GM18505 (cell line): Measurements from ENCODE around the gene SIL1.

Experiments used
- ATAC-seq: cut with Tn5 transposase; IDR thresholded peaks from one replicate; pipeline ENCODE4 v1.9.1; 2021; ENCODE audit not compliant: unreplicated experiment
- POLR2A ChIP-seq: IDR thresholded peaks from 4 replicates; pipeline ENCODE4 v1.6.1; 2011; ENCODE audit warnings: borderline replicate concordance; ENCODE audit not compliant: insufficient read depth, insufficient read length; ENCODE audit errors: extremely low read depth

The SIL1 gene

DNA sequence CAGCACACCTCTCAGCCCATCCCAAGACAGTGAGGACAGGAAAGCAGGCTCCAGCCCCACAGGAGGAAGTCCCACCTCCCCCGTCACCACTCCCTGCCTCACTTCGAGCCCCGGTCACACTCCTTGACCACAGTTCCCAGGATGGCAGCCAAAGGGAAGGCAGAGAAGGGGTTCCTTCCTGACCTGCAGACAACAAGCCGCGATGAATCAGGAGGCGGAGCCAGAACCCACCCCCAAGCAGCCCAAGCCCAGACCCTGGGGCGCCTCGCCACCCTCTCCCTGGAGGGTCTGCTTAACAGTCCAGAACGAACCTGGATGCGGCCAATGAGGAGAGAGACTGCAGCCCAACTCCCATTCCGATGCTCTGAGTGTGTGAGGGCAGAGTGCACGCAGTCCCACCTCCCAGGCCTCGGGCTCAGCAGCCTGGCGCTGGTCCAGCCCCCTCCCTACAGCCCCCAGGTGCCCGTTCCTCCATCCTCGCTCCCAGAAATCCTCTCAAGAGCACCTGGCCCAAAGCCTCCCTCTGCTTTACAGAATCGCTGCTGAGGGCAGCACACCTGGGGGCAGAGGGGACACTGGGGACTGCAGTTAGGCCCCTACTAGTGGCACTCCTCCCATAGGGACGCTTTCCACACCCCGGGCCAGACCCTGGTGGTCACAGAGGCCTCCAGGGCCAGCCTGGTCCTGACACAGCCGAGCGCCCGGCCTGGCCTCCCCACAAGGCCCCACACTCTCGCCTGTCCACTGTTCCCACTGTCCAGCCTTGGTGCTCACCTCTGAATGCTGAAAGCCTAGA is 253.4 kb downstream of the SIL1 start:
- no peak for TF ChIP-seq POLR2A
- ATAC-seq, result no peak

DNA sequence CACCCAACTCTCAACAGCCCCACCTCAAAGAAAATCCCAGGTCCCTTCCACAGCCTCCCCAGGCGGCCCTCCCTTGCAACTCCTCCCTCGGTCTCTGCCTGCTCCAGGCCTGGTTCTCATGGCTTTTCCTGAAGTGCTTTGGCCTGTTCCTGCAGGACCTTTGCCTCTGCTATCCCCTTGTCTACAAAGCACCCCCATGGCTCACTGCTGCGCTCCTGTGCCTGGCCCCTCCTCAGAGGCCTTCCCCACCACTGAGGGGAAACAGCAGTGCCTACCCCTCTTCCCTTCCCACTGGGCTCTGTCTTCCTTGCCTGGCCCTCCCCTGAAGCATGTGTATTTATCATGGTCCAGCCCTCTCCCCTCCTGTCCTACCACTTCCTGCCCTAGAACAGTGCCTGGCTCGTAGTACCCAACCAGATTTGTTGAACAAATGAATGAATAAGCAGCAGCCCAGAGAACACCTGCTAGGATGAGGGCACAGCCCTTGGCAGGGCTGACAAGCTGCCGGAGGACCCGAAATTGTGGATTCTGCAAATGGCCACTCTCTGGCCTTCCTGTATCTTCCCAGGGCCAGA is 254.5 kb downstream of the SIL1 start:
- ATAC-seq, result no peak

DNA sequence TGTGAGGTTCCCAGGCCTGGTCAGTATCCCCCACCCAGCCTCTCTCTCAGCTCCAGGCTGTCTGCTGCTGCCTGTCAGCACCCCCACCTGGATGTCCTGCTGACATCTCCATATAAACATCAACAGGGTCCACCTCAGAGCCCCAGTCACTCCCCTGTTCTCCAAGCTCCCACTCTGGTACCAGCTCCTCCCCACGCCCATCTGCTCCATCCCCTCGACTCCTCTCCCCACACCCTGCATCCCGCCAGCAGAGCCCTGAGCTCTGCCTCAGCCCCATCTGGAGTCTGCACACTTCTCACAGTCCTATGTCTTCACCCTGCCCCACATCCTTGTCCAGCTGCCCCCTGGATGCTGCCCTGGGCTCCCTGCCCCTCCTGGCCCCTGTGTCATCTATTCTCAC is 255.3 kb downstream of the SIL1 start:
- no peak for ATAC-seq
- no peak for TF ChIP-seq POLR2A

More for the DNA sequence above, 254.5 kb downstream of the SIL1 start:
- no peak for TF ChIP-seq POLR2A

DNA sequence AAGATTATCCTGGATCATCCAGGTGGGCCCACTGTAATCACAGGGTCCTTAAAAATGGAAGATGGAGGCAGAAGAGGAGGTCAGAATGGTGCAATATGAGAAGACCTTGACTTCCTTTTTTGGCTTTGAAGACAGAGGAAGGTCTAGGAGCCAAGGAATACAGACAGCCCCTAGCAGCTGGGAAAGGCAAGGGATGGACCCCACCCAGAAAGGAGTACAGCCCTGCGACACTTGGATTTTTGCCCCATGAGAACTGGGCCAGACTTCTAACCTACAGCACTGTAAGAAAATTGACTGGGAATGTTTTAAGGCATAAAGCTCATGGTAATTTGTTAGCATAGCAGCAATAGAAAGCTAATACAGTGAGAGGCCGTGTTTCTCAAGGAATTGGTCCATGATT is 256.1 kb downstream of the SIL1 start:
- no peak for TF ChIP-seq POLR2A
- no peak for ATAC-seq

DNA sequence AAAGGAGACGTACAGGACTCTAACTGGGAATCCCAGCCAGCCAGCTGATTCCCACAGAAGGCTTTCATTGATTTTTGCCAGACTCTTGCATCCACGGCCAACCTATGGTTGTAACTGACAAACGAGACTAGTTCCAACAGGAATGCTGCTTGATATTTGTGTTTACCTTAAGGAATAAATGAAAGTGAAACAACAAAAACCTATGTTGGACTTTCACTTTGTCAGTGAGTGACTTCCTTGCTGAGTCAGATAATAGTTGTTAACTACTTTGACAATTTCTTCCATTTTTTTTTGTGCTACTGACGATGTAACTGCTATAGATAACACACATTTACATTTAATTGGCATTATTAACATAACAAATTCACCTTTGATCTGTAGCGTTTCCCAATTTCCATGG is 259.6 kb downstream of the SIL1 start:
- ATAC-seq, result no peak
- no peak for TF ChIP-seq POLR2A

DNA sequence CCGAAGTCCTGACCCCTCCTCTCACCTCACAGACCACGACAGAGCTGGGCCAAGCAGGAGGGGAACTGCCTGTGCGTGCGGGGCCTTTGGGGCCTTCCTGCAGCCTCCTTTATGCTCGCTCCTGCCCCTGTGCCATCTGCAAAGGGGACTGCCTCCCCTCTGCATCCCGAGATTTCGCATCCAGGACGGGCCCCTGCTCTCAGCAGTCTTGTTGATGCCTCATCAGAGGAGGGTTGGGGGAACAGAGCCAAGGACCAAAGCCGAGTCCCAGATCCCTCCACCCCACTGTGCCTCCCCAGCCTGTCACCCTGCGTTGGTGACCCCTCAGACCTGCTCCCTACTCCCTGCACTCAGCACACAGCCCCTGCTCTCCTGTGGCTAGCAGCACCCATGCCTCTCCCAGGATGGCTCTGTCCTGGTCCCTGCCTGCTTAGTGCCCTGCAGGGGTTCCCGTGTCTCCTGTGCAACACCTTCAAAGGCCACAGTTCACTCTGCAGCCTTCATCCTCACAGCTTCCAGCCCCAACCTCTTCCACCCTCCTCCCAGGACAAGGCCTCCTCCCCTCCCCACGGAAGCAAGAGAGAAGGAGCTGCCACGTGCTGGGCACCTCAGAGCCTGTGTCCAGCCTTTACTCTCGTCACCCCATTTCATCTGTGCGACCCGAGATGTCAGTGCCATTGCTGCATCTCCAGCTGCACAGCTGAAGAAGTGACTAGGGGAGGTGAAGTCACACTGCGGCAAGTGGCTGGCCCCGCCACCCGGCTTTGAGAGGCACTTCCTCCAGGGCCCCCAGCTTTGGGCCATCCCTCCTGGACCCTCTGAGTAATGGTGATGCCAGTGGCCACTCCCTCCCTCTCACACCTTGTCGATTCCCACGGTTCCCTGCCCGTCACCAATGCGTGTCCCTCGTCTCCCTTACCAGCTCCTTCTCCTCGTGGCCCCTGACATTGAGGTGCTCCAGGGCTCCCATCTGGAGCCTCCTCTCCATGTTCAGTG is 260.5 kb downstream of the SIL1 start:
- TF ChIP-seq POLR2A, result peak; percentile 27
- no peak for ATAC-seq

DNA sequence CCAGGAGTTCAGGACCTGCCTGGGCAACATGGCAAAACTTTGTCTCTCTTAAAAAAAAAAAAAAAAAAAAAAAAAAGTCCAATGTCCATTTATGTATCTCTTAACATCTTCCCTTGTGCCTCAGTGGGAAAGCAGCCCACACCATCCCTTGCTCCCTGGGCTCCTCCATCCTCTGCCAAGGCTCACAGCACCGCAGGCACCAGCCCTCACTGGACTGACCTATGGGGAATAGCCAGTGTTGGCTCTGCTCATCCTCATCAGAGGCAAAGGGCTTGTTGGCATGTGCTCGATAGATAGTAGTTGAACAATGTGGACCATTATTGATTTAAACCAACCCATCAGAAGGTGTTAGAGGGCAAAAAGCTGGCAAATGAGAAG is 261.2 kb downstream of the SIL1 start:
- ATAC-seq, result no peak
- TF ChIP-seq POLR2A, result no peak

DNA sequence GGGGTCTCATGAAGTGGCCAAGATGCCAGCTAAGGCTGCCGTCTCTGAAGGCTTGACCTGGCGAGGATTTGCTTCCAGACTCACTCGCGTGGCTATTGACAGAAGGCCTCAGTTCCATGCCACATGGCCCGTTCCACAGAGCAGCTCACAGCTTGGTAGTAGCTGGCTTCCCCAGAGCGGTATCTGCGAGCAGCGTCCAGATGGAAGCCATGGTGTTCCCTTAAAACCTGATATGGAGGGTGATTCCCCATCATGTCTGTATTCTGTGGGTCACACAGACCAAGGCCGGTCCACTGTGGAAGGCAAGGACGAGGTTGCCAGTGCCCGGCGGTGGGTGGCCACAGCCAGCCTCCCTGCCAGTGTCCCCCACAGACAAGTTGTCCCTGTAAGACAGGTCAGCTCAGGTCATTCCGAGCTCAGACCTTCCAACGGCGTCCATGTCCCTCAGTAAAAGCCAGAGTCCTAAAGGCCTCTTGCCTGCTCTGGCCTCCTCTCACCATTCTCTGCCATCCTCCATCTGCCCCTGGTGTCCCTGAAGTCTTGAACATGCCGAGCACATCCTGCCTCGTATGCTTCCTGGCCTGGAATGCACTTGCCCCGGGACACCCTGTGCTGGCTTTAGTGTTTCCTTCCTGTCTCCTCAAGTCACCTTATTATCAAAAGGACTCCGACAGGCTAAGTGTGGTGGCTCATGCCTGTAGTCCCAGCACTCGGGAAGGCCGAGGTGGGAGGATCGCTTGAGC is 261.8 kb downstream of the SIL1 start:
- TF ChIP-seq POLR2A, result peak; percentile 27
- no peak for ATAC-seq

DNA sequence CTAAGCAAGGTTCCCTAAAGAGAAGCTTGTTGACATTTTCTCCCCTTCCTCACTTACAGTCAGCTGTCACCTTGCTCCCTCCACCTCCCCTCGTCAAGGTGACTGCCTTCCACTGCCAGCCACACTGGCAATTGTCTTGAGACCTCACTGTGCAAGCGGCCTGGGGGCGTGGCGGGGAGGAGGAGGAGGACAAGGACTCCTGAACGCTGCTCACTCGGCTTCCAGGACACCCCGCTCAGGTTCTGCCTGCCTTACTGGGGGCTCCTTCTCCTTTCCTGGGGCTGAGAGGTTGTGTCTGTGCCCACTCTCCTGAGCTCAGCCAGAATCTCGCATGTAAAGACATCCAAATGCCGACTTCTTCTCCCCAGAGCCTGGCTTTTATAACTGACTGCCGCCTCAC is 262.7 kb downstream of the SIL1 start:
- no peak for TF ChIP-seq POLR2A
- no peak for ATAC-seq

DNA sequence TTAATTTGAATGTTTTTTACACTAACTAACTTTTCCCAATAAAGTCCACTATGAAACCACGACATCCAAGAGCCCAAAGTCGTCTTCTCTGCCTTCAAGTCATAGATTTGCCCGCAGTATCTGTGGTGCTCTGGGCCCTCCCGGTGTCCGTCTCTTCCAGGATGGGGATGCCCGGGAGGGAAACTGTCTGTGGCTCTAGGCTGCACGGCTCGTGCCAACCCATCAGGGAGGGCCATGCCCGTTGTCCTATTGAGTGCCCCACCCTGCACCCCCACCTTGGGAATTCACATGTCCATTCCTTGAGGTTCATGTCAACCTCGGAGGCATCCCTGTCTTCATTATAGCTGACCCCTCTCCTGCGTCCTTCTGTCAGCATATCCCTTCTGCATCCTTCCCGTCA is 263.2 kb downstream of the SIL1 start:
- no peak for TF ChIP-seq POLR2A
- ATAC-seq, result no peak

DNA sequence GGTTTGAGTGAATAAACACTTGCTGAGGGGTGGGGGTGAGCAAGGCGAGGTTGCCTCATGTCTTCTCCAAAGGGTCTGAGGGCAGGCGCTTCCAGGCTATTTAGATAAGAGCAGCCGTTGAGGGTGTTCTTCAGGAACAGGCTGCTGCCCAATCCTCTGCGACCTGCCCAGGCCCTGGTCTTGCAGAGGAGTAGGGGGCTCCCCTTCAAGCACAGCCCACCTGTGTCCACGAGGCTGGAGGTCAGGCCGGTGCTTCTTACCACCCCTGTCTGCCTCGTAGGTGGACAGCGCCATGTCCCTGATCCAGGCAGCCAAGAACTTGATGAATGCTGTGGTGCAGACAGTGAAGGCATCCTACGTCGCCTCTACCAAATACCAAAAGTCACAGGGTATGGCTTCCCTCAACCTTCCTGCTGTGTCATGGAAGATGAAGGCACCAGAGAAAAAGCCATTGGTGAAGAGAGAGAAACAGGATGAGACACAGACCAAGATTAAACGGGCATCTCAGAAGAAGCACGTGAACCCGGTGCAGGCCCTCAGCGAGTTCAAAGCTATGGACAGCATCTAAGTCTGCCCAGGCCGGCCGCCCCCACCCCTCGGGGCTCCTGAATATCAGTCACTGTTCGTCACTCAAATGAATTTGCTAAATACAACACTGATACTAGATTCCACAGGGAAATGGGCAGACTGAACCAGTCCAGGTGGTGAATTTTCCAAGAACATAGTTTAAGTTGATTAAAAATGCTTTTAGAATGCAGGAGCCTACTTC is 264.5 kb downstream of the SIL1 start:
- ATAC-seq, result no peak

DNA sequence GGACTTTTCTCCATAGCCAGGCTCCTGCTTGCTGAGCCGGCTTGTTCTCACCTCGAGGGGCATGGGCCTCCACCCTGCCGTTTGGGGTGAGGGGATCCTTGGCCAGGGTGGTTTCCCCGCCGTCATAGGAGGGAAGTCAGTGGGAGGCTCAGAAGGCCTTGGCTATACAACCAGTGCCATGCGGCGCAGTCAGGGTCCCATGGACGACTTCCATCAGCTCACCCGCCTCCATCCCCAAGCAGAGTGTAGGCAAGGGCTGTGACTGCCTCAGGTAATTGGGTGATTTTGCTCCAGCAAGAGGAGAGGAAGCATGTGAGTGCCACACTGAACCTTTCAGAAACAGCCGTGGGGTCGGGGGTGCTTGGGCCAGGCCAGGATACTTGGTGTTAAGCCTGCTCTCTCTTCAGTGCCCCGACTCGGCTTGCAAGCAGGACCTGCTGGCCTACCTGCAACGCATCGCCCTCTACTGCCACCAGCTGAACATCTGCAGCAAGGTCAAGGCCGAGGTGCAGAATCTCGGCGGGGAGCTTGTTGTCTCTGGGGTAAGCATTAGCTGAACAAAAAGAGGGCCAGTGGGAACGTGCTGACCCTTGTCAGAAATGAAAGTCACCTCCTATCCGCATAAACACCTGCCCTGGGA is 265.9 kb downstream of the SIL1 start:
- no peak for TF ChIP-seq POLR2A
- ATAC-seq, result no peak

More for the DNA sequence above, 264.5 kb downstream of the SIL1 start:
- no peak for TF ChIP-seq POLR2A
